SK-N-MC (cell line): ENCODE measurements around the gene ASF1A.

Source experiments
- EZH2 ChIP-seq: fragments of 200-600 bp; sonication (generic); IDR thresholded peaks from one replicate; pipeline ENCODE4 v1.6.1; 2017; ENCODE audit warnings: antibody characterized with exemption
- FOXP2 ChIP-seq: optimal IDR thresholded peaks from 2 replicates; pipeline ENCODE3; 2011; ENCODE audit warnings: mild to moderate bottlenecking, moderate library complexity; ENCODE audit not compliant: insufficient read depth; ENCODE audit errors: extremely low read length, control extremely low read depth
- POLR2AphosphoS5 ChIP-seq: IDR thresholded peaks from 2 replicates; pipeline ENCODE4 v1.6.1; 2012; ENCODE audit warnings: mild to moderate bottlenecking, low read depth, low read length, borderline replicate concordance

GRCh38 chr6:118939683-118940082 lies 45.7 kb downstream of the ASF1A start:
- no peak for TF ChIP-seq POLR2AphosphoS5
- TF ChIP-seq EZH2 = no peak
- TF ChIP-seq FOXP2 = no peak
